HepG2 (cell line): Measurements from ENCODE around the gene PGS1. TPM values are rescaled to one million over a fixed set of nuclear protein-coding genes. Genes with fewer than 3 reads are reported as not detected.

Source experiments
- CERS6 ChIP-seq: sonication (generic); formaldehyde crosslinking; IDR thresholded peaks from 2 replicates; pipeline ENCODE4 v1.5.0; 2020; ENCODE audit warnings: missing genetic modification reagents
- HMGXB3 ChIP-seq: sonication (generic); formaldehyde crosslinking; IDR thresholded peaks from 2 replicates; pipeline ENCODE4 v1.4.0; 2020; ENCODE audit warnings: missing genetic modification reagents, borderline replicate concordance
- IKZF5 ChIP-seq: IDR thresholded peaks from 2 replicates; pipeline ENCODE4 v1.6.1; 2018; ENCODE audit warnings: missing genetic modification reagents, mild to moderate bottlenecking, missing compliant biosample characterization
- LRRFIP1 ChIP-seq: sonication (generic); formaldehyde crosslinking; conservative IDR thresholded peaks from 2 replicates; pipeline ENCODE4 v1.4.0; 2020; ENCODE audit warnings: missing genetic modification reagents
- MTF2 ChIP-seq: sonication (generic); formaldehyde crosslinking; IDR thresholded peaks from 2 replicates; pipeline ENCODE4 v1.5.0; 2020; ENCODE audit warnings: missing genetic modification reagents, borderline replicate concordance
- MYPOP ChIP-seq: sonication (generic); formaldehyde crosslinking; IDR thresholded peaks from 2 replicates; pipeline ENCODE4 v1.8.1; 2023; ENCODE audit warnings: mild to moderate bottlenecking, moderate library complexity, missing genetic modification reagents
- NR0B2 ChIP-seq: sonication (generic); formaldehyde crosslinking; IDR thresholded peaks from 2 replicates; pipeline ENCODE4 v1.4.0; 2020; ENCODE audit warnings: mild to moderate bottlenecking, missing genetic modification reagents
- NR3C1 ChIP-seq: sonication (generic); formaldehyde crosslinking; IDR thresholded peaks from 2 replicates; pipeline ENCODE4 v1.4.0; 2020; ENCODE audit warnings: missing genetic modification reagents
- TRIM24 ChIP-seq: sonication (generic); formaldehyde crosslinking; IDR thresholded peaks from 2 replicates; pipeline ENCODE4 v1.8.0; 2022; ENCODE audit warnings: mild to moderate bottlenecking, missing genetic modification reagents
- ZBTB25 ChIP-seq: IDR thresholded peaks from 2 replicates; pipeline ENCODE4 v1.6.1; 2018; ENCODE audit warnings: missing genetic modification reagents
- ZFP41 ChIP-seq: sonication (generic); formaldehyde crosslinking; IDR thresholded peaks from 2 replicates; pipeline ENCODE4 v1.4.0; 2020; ENCODE audit warnings: mild to moderate bottlenecking, missing genetic modification reagents, borderline replicate concordance
- ZNF10 ChIP-seq: sonication (generic); formaldehyde crosslinking; IDR thresholded peaks from 2 replicates; pipeline ENCODE4 v1.4.0; 2020; ENCODE audit warnings: mild to moderate bottlenecking, low read depth, missing genetic modification reagents, borderline replicate concordance
- ZNF510 ChIP-seq: sonication (generic); formaldehyde crosslinking; IDR thresholded peaks from 2 replicates; pipeline ENCODE4 v1.4.0; 2020; ENCODE audit warnings: low read depth, mild to moderate bottlenecking, missing genetic modification reagents
- ZUFSP ChIP-seq: sonication (generic); formaldehyde crosslinking; IDR thresholded peaks from 2 replicates; pipeline ENCODE4 v1.9.0; 2021; ENCODE audit warnings: missing genetic modification reagents, mild to moderate bottlenecking, borderline replicate concordance
- polyA plus RNA-seq, 8 experiments: library from polyadenylated mRNA; depleted of rRNA in 3 of 8; stranded (reverse) in 7 of 8; unstranded in 1 of 8; fragments of >200 nt; fragmentation: Illumina TruSeq in 4 of 8; extraction: Trizol in 4 of 8; gene quantifications; 2 replicates each; pipeline versions ENCODE4 v1.2.1 to v1.2.3, GENCODE V29; 2011 to 2016; ENCODE audit warnings: low read depth in 4 of 8, missing spikeins in 1 of 8, mixed read lengths in 1 of 8; ENCODE audit not compliant: insufficient read depth in 1 of 8
- total RNA-seq, 5 experiments: library from RNA; depleted of rRNA; stranded (reverse); fragments of >200 nt; fragmentation: Illumina TruSeq; extraction: Trizol; gene quantifications; 2 replicates each; pipeline ENCODE4 v1.2.3, GENCODE V29; 2016; ENCODE audit warnings: low read depth in 1 of 5

The PGS1 gene
- total and polyA plus RNA-seq, 2 of the 13 experiments (the other 11 are each of a cell fraction or from before 2014, with no cell fraction given) = 25.9 to 31.5 TPM

- no peak for TF ChIP-seq ZBTB25
- no peak; the same call in 1 of the 2 replicates for TF ChIP-seq IKZF5
- TF ChIP-seq ZFP41 (CRISPR knock-in tag) = no peak
- TF ChIP-seq NR3C1 = no peak
- TF ChIP-seq CERS6 = no peak
- TF ChIP-seq ZNF510 (CRISPR knock-in tag) = no peak
- peak; percentile 76; the same call in 1 of the 2 replicates for TF ChIP-seq MYPOP
- no peak for TF ChIP-seq ZNF10 (CRISPR knock-in tag)
- no peak for TF ChIP-seq MTF2
- TF ChIP-seq HMGXB3 (CRISPR knock-in tag) = no peak
- TF ChIP-seq ZUFSP (CRISPR knock-in tag) = no peak
- no peak for TF ChIP-seq NR0B2 (CRISPR knock-in tag)
- TF ChIP-seq LRRFIP1 (CRISPR knock-in tag) = no peak
- TF ChIP-seq TRIM24 (CRISPR knock-in tag) = no peak
These were observed 23.3 kb upstream of the PGS1 start (continued) for GRCh38 chr17:78355045-78355641.
